Measurements from ENCODE around the gene ARHGAP9.

ARHGAP9 gene

GRCh38 chr12:57473886-57474285, 5.8 kb downstream of the ARHGAP9 start:
- DNase-seq (ENCODE audit: low read depth, low spot score): no peak

DNA sequence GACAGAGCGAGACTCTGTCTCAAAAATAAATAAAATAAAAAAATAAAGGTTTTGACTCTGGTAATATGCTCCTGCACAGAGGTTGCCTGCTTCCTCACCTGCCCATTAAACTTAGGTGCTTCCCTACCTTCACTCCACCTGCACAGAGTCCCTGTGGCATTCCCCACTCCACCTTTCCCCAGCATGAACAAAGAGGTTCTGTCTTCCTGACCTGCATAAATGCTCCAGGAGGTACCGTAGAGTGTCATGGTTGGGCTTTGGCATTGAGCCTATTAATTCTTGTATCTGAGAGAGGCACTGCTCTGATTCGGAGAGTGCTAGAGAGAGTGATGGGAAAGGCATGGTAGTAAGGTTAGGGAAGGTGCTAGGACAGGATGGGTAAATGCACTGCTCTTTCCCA, 6.3 kb downstream of the ARHGAP9 start:
- no peak for DNase-seq (ENCODE audit: low read depth, low spot score)

DNA sequence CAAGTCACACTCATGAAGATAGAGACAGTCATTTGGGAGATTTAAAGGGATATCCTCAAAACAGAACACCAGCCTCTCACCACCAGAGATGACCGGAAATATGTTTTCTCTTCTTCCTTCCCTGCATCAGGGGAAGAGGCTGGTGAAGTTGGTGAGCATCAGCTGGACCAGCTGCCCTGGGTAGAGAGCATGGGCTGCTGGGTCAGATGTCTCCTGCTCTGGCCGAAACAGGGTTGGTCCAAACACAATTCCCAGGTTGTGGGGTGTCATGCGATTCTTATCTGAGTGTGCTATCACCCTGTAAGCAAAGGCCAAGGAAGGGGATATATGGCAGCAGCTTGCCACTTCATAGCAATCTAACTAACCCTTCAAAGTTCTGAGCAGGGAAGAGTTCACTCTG, 7.3 kb downstream of the ARHGAP9 start:
- no peak for DNase-seq (ENCODE audit: low read depth, low spot score)

DNA sequence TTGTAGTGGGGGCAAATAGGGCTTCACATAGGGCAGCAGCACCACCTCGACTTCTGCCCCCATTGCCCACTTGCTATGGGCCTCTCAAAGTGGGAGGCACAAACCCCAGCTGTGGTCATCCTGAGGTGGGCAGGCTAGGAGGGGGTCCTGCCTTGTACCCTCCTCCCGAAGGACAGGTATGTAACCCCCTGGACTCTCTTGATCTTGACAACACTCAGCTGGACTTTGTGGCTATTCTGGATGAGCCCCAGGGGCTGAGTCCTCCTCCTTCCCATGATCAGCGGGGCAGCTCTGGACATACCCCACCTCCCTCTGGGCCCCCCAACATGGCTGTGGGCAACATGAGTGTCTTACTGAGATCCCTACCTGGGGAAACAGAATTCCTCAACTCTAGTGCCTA, 8.0 kb downstream of the ARHGAP9 start:
- DNase-seq (ENCODE audit: low read depth, low spot score): no peak

GRCh38 chr12:57470970-57471656, 8.6 kb downstream of the ARHGAP9 start:
- no peak for DNase-seq (ENCODE audit: low read depth, low spot score)

DNA sequence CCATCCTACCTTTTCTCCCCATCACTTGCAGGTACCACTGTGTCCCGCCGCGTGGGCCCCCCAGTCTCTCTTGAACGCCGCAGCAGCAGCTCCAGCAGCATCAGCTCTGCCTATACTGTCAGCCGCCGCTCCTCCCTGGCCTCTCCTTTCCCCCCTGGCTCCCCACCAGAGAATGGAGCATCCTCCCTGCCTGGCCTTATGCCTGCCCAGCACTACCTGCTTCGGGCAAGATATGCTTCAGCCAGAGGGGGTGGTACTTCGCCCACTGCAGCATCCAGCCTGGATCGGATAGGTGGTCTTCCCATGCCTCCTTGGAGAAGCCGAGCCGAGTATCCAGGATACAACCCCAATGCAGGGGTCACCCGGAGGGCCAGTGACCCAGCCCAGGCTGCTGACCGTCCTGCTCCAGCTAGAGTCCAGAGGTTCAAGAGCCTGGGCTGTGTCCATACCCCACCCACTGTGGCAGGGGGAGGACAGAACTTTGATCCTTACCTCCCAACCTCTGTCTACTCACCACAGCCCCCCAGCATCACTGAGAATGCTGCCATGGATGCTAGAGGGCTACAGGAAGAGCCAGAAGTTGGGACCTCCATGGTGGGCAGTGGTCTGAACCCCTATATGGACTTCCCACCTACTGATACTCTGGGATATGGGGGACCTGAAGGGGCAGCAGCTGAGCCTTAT, 9.2 kb downstream of the ARHGAP9 start:
- no peak for DNase-seq (ENCODE audit: low read depth, low spot score)

DNA sequence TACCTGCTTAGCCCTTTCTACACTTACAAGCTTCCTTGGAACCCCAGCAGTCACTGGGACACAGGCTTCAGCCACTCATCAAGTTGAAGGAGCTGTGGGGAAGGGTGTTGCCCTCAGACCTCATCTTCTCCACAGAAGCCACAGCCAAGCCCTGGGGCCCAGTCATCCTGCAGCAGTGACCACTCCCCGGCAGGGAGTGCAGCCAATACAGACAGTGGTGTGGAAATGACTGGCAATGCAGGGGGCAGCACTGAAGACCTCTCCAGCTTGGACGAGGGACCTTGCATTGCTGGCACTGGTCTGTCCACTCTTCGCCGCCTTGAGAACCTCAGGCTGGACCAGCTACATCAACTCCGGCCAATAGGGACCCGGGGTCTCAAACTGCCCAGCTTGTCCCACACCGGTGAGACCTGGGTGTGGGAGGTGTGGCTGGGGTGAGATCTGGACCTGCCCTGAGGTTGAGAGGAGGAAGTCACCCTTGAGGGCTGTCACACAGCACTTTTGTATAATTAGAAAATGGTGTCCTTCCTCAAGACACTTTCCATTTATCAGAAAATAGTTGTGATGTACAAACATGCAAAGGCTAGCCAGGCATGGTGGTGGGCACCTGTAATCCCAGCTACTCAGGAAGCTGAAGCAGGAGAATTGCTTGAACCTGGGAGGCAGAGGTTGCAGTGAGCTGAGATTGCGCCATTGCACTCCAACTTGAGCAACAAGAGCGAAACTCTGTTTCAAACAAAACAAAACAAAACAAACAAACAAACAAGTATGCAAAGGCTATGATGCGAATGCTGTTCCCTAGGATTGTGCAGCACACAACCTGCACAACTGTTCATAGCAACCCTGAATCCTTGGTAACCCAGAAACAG, 10.1 kb downstream of the ARHGAP9 start:
- no peak for DNase-seq (ENCODE audit: low read depth, low spot score)

DNA sequence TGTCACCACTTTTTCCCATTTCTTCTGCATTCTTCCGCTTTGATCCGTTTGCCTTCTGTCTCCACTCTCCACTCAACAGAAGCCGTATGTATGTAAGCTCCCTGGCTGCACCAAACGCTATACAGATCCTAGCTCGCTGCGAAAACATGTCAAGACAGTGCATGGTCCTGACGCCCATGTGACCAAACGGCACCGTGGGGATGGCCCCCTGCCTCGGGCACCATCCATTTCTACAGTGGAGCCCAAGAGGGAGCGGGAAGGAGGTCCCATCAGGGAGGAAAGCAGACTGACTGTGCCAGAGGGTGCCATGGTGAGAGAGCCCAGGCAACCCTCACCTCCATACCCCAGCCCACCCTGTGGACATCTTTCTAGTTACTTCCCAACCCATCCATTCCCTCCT, 11.8 kb downstream of the ARHGAP9 start:
- no peak for DNase-seq (ENCODE audit: low read depth, low spot score)

- no peak for DNase-seq (ENCODE audit: low read depth, low spot score)
Measured at GRCh38 chr12:57467212-57467874, 12.3 kb downstream of the ARHGAP9 start.

- no peak for DNase-seq (ENCODE audit: low read depth, low spot score)
Measured at GRCh38 chr12:57465747-57466505, 13.7 kb downstream of the ARHGAP9 start.

DNA sequence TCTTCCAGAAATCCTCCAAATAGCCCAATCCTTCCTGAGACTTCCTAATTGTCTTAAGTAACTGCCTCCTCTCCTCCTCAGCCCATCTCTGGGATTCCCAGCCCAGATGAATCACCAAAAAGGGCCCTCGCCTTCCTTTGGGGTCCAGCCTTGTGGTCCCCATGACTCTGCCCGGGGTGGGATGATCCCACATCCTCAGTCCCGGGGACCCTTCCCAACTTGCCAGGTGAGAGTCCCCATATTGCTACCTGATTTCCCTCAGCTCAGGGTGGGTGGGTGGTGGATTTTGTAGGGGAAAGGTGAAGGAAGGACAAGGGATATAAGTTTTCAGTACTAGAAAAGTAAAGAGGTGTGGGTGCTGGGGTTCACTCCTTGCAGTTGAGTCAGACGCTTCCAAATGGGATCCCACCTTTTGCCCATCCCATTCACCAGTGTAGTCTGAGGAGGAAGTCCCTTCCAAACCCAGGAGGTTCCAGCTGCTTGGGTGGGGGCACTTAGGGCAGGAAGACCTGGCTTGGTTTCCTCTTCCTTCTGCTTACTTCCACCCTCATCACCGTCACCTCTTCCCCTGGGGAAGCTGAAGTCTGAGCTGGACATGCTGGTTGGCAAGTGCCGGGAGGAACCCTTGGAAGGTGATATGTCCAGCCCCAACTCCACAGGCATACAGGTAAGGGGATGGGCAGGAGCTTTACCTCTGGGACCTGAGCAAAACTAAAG, 14.5 kb downstream of the ARHGAP9 start:
- DNase-seq (ENCODE audit: low read depth, low spot score): no peak

DNA sequence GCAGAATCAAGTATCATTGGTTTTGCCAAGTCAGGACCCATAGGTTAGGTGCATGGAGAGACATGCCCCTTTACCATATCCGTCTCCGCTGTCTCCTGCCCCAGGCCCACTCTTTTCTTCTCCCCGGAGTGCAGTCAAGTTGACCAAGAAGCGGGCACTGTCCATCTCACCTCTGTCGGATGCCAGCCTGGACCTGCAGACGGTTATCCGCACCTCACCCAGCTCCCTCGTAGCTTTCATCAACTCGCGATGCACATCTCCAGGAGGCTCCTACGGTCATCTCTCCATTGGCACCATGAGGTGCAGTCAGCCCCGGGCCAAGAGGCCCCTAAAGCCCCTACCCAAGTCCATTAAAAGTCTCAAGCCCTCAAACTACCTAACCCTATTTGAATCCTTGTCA, 15.1 kb downstream of the ARHGAP9 start:
- DNase-seq (ENCODE audit: low read depth, low spot score): no peak

- DNase-seq (ENCODE audit: low read depth, low spot score): no peak
Measured at GRCh38 chr12:57462912-57463253, 16.8 kb downstream of the ARHGAP9 start.

GRCh38 chr12:57462251-57462911, 17.3 kb downstream of the ARHGAP9 start:
- DNase-seq (ENCODE audit: low read depth, low spot score): peak; percentile 95

GRCh38 chr12:57461917-57462250, 17.8 kb downstream of the ARHGAP9 start:
- DNase-seq (ENCODE audit: low read depth, low spot score): no peak

DNA sequence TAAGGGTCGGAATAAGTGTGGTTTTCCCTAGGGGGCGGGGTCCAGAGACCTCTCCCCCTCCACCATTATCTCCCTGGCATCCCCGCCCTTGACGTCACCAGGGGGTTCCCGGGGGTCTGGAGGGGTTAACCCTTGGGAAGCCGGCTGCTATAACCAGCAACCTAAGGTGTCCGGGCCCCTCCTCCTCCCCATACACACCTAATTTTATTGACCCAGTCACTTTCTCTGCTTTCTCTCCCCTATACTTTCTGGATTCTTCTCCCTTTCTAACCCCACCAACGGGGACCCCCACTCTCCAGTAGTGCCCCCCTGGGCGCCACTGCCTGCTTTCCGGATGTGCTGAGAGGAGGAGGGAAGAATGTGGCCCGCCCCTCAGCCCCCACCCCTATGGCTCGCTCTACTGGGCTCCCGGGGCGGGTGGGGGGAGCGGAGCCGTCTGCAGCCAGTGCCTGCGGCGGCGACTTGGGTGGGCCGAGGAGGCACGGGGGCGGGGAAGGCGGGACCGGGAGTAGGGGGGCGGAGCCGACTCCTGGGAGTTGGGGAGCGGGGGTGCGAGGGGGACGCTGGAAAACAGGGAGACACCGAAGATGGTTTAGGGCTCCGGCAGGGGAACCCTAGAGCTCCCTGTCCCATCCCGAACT, 18.3 kb downstream of the ARHGAP9 start:
- peak; percentile 73 for DNase-seq (ENCODE audit: low read depth, low spot score)

GRCh38 chr12:57460841-57461275, 18.8 kb downstream of the ARHGAP9 start:
- peak; percentile 11 for DNase-seq (ENCODE audit: low read depth, low spot score)

GRCh38 chr12:57460468-57460784, 19.2 kb downstream of the ARHGAP9 start:
- DNase-seq (ENCODE audit: low read depth, low spot score): no peak

GRCh38 chr12:57459750-57460467, 19.8 kb downstream of the ARHGAP9 start, which contains the start of gene GLI1:
GLI1 (plus strand) TSS chr12:57459785; CDS start chr12:57463692, 3,907 bp downstream.
- peak; percentile 18 for DNase-seq (ENCODE audit: low read depth, low spot score)
